ENCODE results near the gene APOO. TPM values are rescaled to one million over a fixed set of nuclear protein-coding genes. Genes with fewer than 3 reads are reported as not detected.

APOO gene
- total and polyA plus RNA-seq, 2 of the 4 experiments (the other 2 are of a cell fraction), result 9.0 to 14.2 TPM

- Histone ChIP-seq H3K27ac (ENCODE audit: insufficient read depth, low read length) (no peak overlapping the region), H2AFZ (replicated peaks; ENCODE audit: low read length, poor library complexity) (no peak overlapping the region), H2BK15ac (ENCODE audit: low read depth, low read length) (no peak overlapping the region), H3K27me3 (ENCODE audit: control insufficient read depth, insufficient read depth, low read length) (no peaks in the 10 kb centered on the region), H4K5ac (ENCODE audit: low read depth, low read length) (no peak overlapping the region), H3K4ac (ENCODE audit: low read depth, low read length) (no peak overlapping the region), H2BK5ac (ENCODE audit: low read depth, low read length, poor library complexity, severe bottlenecking) (no peak overlapping the region), H4K20me1 (ENCODE audit: insufficient read depth, low read length) (no peaks in the 10 kb centered on the region), H3K23ac (ENCODE audit: low read depth, low read length) (no peak overlapping the region; the same call in 1 of the 2 replicates), H2BK120ac (ENCODE audit: low read depth, low read length) (no peak overlapping the region), H2AK5ac (ENCODE audit: low read depth, low read length) (no peak overlapping the region; the same call in 1 of the 2 replicates), H2BK20ac (ENCODE audit: low read depth, low read length) (no peak overlapping the region), H3K4me2 (ENCODE audit: low read depth, low read length) (no peak overlapping the region), H3K56ac (ENCODE audit: extremely low read depth, insufficient read depth, low read length) (no peak overlapping the region), H3K4me1 (ENCODE audit: control insufficient read depth, insufficient read depth, low read length) (no peaks in the 10 kb centered on the region), H3K18ac (ENCODE audit: low read depth, low read length) (no peak overlapping the region), H3K9me1 (ENCODE audit: insufficient read depth, low read length) (peaks cover 3% of the 10 kb centered on the region; the same call in 1 of the 2 replicates), H3K4me3 (ENCODE audit: insufficient read depth, low read depth, low read length) (no peak overlapping the region), H3K9ac (ENCODE audit: low read depth, low read length) (no peak overlapping the region), H3K36me3 (ENCODE audit: control insufficient read depth, insufficient read depth, low read length) (no peaks in the 10 kb centered on the region), H3K79me1 (ENCODE audit: low read depth in 1 of 2, low read length in 2 of 2) (no peaks in the 10 kb centered on the region), H2AK9ac (replicated peaks; ENCODE audit: low read depth, low read length, poor library complexity) (no peak overlapping the region), H3K9me3 (ENCODE audit: control insufficient read depth, insufficient read depth, low read length) (no peaks in the 10 kb centered on the region), H3K14ac (replicated peaks; ENCODE audit: low read depth, low read length) (no peak overlapping the region), H4K8ac (ENCODE audit: low read depth in 2 of 2, low read length in 2 of 2) (no peak overlapping the region), H4K91ac (ENCODE audit: insufficient read depth, low read depth, low read length) (no peak overlapping the region)
- ChIA-PET POLR2A (ENCODE audit: unreplicated experiment) (no interaction called here), CTCF (interaction anchor here (1.0 kb wide), 1 partner anchor 9 kb away, joined by 3 read pairs; no protein-coding TSS in a partner anchor)
- in situ Hi-C loops (cut with MboI; ENCODE audit: low sequenced_read_pairs) (no loop called here), intact Hi-C loops (cut with micrococcal nuclease) (no loop called here), dilution Hi-C loops (cut with HindIII; ENCODE audit: low sequenced_read_pairs, unreplicated experiment) (no loop called here)
- no TSS peak for BruUV-seq (replicated peaks)
- TF ChIP-seq MAFK (IDR thresholded peaks at IDR 0.05; ENCODE audit: low read depth, low read length) (no peak), CEBPB (IDR thresholded peaks at IDR 0.05; ENCODE audit: low read depth, low read length) (no peak), RAD21 (IDR thresholded peaks at IDR 0.05; ENCODE audit: low read length) (no peak), BHLHE40 (IDR thresholded peaks at IDR 0.05; ENCODE audit: low read depth, low read length) (no peak)
- TF ChIP-seq, protein P1, sequence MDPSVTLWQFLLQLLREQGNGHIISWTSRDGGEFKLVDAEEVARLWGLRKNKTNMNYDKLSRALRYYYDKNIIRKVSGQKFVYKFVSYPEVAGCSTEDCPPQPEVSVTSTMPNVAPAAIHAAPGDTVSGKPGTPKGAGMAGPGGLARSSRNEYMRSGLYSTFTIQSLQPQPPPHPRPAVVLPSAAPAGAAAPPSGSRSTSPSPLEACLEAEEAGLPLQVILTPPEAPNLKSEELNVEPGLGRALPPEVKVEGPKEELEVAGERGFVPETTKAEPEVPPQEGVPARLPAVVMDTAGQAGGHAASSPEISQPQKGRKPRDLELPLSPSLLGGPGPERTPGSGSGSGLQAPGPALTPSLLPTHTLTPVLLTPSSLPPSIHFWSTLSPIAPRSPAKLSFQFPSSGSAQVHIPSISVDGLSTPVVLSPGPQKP (IDR thresholded peaks at IDR 0.05; ENCODE audit: borderline replicate concordance, low read depth, low read length), result no peak
- DNase-seq (no peak), ATAC-seq (ENCODE audit: low read depth) (no peak)
Observed at GRCh38 chrX:23857363-23857762, 50.4 kb downstream of the APOO start.
